Transverse colon (tissue), 4 donors: ENCODE results near the gene ZNF385B. TPM values are rescaled to one million over a fixed set of nuclear protein-coding genes. Genes with fewer than 3 reads are reported as not detected.

Source experiments
- DNase-seq: peaks from one replicate; pipeline ENCODE4 v3.0.0-alpha.2; 2019
- H3K27ac ChIP-seq, 4 donors: fragments of 200-600 bp; sonication (generic); 2 replicates each; pipeline ENCODE4 v1.5.1; 2016 to 2018; ENCODE audit warnings: inconsistent platforms in 4 of 4
- H3K27me3 ChIP-seq: fragments of 200-600 bp; sonication (generic); 2 replicates; pipeline ENCODE4 v1.5.1; 2017; ENCODE audit warnings: inconsistent platforms
- H3K36me3 ChIP-seq, 4 donors: fragments of 200-600 bp; sonication (generic); 2 replicates each; pipeline ENCODE4 v1.5.1; 2017 to 2019; ENCODE audit warnings: inconsistent platforms in 4 of 4
- H3K4me1 ChIP-seq, 4 donors: fragments of 200-600 bp; sonication (generic); 2 replicates each; pipeline ENCODE4 v1.5.1; 2017 to 2020; ENCODE audit warnings: inconsistent platforms in 4 of 4
- H3K4me3 ChIP-seq, 4 donors: fragments of 200-600 bp; sonication (generic); 1 replicate in 1 of 4; 2 replicates in 3 of 4; pipeline versions ENCODE4 v1.5.1 to v1.6.1; 2017 to 2019; ENCODE audit warnings: inconsistent platforms in 4 of 4
- H3K9me3 ChIP-seq, 2 donors: fragments of 200-600 bp; sonication (generic); 2 replicates each; pipeline ENCODE4 v1.5.1; 2017 to 2019; ENCODE audit warnings: inconsistent platforms in 2 of 2
- EP300 ChIP-seq: sonication (generic); formaldehyde crosslinking; IDR thresholded peaks from one replicate; pipeline ENCODE4 v1.6.1; 2017; ENCODE audit warnings: antibody characterized with exemption, low read depth
- POLR2A ChIP-seq: fragments of 450-650 bp; IDR thresholded peaks from one replicate; pipeline ENCODE4 v1.6.1; 2016; ENCODE audit warnings: antibody characterized with exemption, mild to moderate bottlenecking, moderate library complexity
- POLR2AphosphoS5 ChIP-seq, 3 donors: sonication (generic); formaldehyde crosslinking; IDR thresholded peaks; one replicate each; pipeline ENCODE4 v1.6.1; 2016; ENCODE audit warnings: antibody characterized with exemption in 3 of 3
- WGBS, 2 donors: methylation state at CpG; one replicate each; pipeline ENCODE4 v1.1.5; 2018; ENCODE audit warnings: low coverage in 1 of 2; 5-methylcytosine and 5-hydroxymethylcytosine counted together
- in situ Hi-C, 4 donors: fragments of 200-750 bp; cut with MboI; loops; one replicate each; pipeline versions ENCODE4 v1.15.0 to v1.15.1; 2017; ENCODE audit warnings: low sequenced_read_pairs in 3 of 4, low pct_ligation_motif_present in 1 of 4, low pct_unique_long_range_greater_than_20kb in 1 of 4
- intact Hi-C: fragments of 100-400 bp; cut with DNase I; formaldehyde crosslinking; loops from one replicate; pipeline ENCODE4 v1.15.1; 2023; ENCODE audit warnings: low total_unique reads
- total RNA-seq, 4 donors: library from RNA; depleted of rRNA; stranded (reverse); fragments of >200 nt; gene quantifications; one replicate each; pipeline ENCODE4 v1.1.0, GENCODE V29; 2016
- TF ChIP-seq, protein P1 (sequence below), 5 experiments: fragments of 200-600 bp in 3 of 5; fragments of 450-650 bp in 2 of 5; sonication (generic) in 3 of 5; IDR thresholded peaks; 1 replicate in 2 of 5; 2 replicates in 3 of 5; pipeline ENCODE4 v1.5.1; 2016 to 2017; ENCODE audit warnings: antibody characterized with exemption in 5 of 5, inconsistent platforms in 3 of 5, mild to moderate bottlenecking in 2 of 5, moderate library complexity in 1 of 5

The ZNF385B gene
- total RNA-seq, 4 donors from 2014 or later = 1.2 to 6.0 (median 2.4) TPM

DNA sequence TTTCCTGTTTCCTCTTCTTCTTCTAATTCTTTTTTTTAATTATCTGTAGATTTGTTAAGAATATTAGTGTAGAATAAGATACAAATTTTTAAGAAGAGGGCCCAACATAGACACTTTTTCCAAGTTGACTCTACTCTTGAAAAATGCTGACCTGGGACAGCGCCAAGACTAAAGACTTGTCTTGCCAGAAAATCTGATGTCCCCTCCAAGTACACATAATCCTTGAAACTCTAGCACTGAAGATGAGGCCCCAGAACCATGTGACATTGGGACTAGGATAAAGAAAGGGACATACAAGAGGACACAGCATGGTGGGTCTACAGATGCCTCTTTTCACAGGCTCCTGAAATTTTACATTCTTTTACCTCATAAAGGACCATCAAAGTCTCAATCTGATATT is 325.2 kb downstream of the ZNF385B start:
- H3K9me3 ChIP-seq = no peaks in the 10 kb centered on the region
- WGBS, 2 donors = 100% methylated on average over 1 of the region's 1 CpG
- in situ Hi-C loops = no loop called here
- no peak overlapping the region for H3K27ac ChIP-seq
- H3K36me3 ChIP-seq = no peaks in the 10 kb centered on the region
- H3K4me1 ChIP-seq = no peaks in the 10 kb centered on the region
- intact Hi-C loops = no loop called here
- DNase-seq = no peak
- TF ChIP-seq POLR2A (no peak), EP300 (no peak), POLR2AphosphoS5 (IDR thresholded peaks at IDR 0.05) (no peak)
- TF ChIP-seq, protein P1, sequence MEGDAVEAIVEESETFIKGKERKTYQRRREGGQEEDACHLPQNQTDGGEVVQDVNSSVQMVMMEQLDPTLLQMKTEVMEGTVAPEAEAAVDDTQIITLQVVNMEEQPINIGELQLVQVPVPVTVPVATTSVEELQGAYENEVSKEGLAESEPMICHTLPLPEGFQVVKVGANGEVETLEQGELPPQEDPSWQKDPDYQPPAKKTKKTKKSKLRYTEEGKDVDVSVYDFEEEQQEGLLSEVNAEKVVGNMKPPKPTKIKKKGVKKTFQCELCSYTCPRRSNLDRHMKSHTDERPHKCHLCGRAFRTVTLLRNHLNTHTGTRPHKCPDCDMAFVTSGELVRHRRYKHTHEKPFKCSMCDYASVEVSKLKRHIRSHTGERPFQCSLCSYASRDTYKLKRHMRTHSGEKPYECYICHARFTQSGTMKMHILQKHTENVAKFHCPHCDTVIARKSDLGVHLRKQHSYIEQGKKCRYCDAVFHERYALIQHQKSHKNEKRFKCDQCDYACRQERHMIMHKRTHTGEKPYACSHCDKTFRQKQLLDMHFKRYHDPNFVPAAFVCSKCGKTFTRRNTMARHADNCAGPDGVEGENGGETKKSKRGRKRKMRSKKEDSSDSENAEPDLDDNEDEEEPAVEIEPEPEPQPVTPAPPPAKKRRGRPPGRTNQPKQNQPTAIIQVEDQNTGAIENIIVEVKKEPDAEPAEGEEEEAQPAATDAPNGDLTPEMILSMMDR (IDR thresholded peaks at IDR 0.05) = no peak
- H3K27me3 ChIP-seq = no peaks in the 10 kb centered on the region
- H3K4me3 ChIP-seq = no peak overlapping the region

DNA sequence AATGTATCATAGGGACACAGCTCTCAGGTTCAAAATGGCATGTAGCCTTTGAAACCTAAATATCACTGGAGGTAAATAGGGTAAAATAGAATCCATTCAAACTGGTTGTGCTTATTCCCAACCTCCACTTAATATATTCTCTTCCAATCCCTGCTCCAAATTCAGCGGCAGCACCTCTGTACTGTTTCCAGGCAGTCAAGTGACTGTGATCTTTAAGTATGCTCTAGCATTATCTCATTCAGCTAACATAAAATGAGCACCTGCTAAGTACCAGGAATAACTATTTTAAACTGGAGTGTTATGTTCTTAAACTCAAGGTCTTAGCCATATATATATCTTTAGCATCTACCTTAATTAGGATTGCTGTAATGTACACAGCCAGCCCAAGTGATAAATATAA is 327.5 kb downstream of the ZNF385B start:
- no peak for DNase-seq
- intact Hi-C loops (no loop called here), in situ Hi-C loops (no loop called here)
- Histone ChIP-seq H3K36me3 (no peaks in the 10 kb centered on the region), H3K27me3 (no peaks in the 10 kb centered on the region), H3K9me3 (no peaks in the 10 kb centered on the region), H3K4me1 (no peaks in the 10 kb centered on the region), H3K27ac (no peak overlapping the region), H3K4me3 (no peak overlapping the region)
- TF ChIP-seq EP300 = no peak
- TF ChIP-seq POLR2AphosphoS5 (IDR thresholded peaks at IDR 0.05) = no peak
- TF ChIP-seq, protein P1 (IDR thresholded peaks at IDR 0.05) = no peak
- TF ChIP-seq POLR2A = no peak
- 97 to 100% methylated on average over 1 of the region's 1 CpG for WGBS, 2 donors

DNA sequence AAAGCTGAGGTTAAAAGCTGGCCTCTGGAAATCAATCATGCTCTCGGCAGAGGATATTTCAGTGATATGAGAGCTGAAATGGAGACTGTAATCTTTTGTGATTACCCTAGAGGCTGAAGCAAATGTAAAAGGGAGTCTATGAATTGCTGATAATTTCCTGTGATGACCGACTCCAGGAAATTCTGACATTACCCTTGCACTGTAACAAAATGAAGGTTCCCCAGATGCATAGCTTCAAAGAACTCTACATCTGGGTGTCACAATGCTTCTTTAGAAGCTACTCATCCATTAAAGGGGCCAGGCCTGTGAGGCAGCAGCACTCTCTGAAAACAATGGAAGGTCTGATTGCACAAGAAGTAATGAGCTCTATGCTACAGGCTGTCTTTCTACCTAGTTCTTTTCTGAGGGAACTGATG is 328.5 kb downstream of the ZNF385B start:
- H3K36me3 ChIP-seq = no peaks in the 10 kb centered on the region
- no peaks in the 10 kb centered on the region for H3K27me3 ChIP-seq
- WGBS, 2 donors = 76 to 81% methylated on average over 2 of the region's 2 CpGs
- no peak overlapping the region for H3K4me3 ChIP-seq
- H3K4me1 ChIP-seq = no peaks in the 10 kb centered on the region
- no peak for DNase-seq
- H3K27ac ChIP-seq = no peak overlapping the region
- TF ChIP-seq, protein P1 (IDR thresholded peaks at IDR 0.05) = no peak
- TF ChIP-seq POLR2AphosphoS5 (IDR thresholded peaks at IDR 0.05) (no peak), POLR2A (no peak), EP300 (no peak)
- H3K9me3 ChIP-seq = no peaks in the 10 kb centered on the region
- intact Hi-C loops = no loop called here
- in situ Hi-C loops = no loop called here

DNA sequence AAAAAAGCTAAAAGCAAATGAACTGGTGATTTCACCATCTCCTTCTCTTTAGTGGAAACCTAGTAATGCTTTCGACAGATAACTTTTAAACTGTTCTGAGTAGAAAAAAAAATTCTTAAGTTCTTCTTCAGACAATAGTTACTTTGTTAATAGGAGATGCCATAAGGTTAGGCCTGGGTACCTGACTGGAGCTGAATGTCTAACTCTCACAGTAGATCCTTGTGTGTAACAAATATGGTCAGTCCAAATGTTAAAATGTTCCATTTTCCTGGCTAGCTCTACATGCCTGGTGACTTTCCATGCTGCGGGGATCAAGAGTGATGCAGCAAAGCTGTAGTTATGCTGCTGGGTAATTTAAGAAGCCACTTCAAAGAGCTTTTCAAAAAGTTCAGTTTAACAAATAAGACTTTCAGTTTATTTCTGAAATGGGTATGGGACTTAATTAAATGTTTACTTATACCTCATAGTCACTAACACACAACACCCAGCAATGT is 332.8 kb downstream of the ZNF385B start:
- no peak overlapping the region for H3K27ac ChIP-seq
- WGBS, 2 donors = 90% methylated on average over 1 to 2 of the region's 2 CpGs
- no peaks in the 10 kb centered on the region for H3K36me3 ChIP-seq
- H3K27me3 ChIP-seq = no peaks in the 10 kb centered on the region
- H3K4me1 ChIP-seq = no peaks in the 10 kb centered on the region
- DNase-seq = no peak
- H3K4me3 ChIP-seq = no peak overlapping the region
- TF ChIP-seq, protein P1 (IDR thresholded peaks at IDR 0.05) = no peak
- TF ChIP-seq POLR2AphosphoS5 (IDR thresholded peaks at IDR 0.05) (no peak), EP300 (no peak), POLR2A (no peak)
- intact Hi-C loops (no loop called here), in situ Hi-C loops (no loop called here)
- no peaks in the 10 kb centered on the region for H3K9me3 ChIP-seq
